NK-92 (cell line): ENCODE data around the gene PLCD1.
"Not testable (repeated sequence)": the region's sequence is repeated elsewhere in the genome, so short reads cannot be mapped to it uniquely, and the experiment has no call there.

ENCODE experiments used
- DNase-seq: peaks from one replicate; lab custom pipeline; 2025; ENCODE audit not compliant: unreplicated experiment; lab: John Stamatoyannopoulos, UW

PLCD1 gene

GRCh38 chr3:38001456-38002081, 27.9 kb downstream of the PLCD1 start:
- DNase-seq: no peak

DNA sequence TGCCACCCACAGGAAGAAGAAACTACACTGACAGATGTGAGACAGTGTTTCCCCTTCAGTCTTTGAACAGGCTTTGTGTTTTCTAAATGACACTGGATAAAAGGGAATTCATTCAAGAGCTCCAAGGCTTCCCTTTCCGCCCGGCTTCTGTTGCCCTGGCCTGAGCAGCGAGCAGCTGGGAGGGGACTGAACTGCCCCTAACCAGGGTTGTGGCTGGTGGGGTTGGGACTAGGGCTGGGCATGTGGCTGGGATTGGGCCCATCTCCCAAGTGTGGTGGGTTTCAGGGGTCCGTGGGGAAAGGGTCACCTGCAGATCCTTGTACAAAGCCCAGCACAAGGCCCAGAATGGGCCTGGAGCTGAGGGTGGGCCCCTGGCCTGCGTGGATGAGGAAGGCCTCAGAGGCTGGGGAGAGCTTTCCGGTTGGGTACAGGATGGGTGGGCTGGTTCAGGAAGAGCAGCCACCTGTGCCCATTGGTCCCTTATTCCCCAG, 28.4 kb downstream of the PLCD1 start:
- no peak for DNase-seq

DNA sequence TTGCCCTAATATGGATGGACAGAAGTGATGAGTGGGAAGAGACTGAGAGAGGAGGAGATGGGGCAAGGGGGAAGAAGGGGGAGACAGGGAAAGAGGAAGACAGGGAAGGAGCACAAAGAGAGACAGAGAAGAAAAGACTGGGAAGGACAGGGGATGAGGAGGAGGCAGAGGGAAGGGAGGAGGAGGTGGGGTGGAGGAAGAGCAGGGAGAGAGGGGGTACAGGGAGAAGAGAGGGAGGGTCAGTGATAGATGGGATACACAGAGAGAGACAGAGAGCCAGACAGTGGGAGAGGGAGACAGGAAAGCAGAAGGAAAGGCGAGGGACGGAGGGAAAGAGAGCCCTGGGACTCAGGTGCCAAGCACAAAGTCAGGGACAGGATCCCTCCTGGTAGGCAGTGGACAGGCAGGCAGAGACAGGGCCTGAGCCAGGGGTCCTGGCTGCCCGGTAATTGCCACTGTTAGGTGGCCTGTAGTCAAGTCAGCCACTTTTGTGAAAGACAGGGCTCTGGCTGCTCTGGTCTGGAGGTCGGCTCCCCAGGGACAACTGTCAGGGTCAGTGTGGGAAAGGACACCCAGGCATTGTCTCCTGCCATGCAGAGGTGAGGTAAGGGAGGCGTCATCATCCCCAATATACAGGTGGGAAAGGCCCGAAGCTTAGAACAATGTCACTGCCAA, 29.1 kb downstream of the PLCD1 start:
- DNase-seq: no peak

DNA sequence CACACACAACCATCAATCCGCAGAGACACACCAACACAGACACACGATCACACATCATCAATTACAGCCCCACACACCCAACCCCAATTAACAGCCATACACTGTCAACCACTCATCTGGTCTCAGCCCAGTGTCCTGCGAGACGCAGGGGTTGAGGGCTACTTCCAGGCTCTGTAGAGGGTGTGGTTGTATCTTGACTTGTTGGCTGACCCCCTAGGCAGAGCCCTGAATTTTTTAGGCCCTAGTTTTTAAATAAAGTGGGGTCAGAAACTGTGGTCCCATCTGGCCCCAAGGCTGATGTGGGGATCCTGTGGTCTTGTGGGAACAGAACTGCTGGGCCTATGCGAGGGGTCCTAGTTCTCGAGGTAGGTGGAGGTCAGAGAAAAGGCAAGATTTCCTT, 29.6 kb downstream of the PLCD1 start:
- no peak for DNase-seq

DNA sequence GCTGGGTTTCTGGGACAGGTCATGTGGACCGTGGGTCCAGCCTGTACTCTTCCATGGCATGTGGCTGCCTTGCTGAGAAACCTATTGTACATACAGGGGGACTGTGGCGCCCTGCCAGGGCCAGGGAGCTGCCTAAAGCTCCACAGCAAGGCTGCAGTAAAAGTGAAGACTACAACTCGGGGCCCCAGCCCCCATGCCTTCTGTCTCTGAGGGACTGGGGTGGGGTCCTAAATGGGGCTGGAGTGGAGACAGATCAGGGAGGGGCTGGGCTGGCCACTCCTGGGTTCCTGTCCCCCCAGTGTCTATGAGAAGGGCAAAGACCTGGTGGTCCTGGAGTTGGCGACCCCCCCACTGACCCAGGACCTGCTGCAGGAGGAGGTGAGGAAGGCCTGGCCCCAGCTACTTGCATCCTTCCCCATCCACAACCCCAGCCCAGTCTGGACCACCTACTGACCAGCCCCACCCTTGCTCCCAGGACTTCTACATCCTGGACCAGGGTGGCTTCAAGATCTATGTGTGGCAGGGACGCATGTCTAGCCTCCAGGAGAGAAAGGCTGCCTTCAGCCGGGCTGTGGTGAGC, 31.6 kb downstream of the PLCD1 start:
- no peak for DNase-seq

DNA sequence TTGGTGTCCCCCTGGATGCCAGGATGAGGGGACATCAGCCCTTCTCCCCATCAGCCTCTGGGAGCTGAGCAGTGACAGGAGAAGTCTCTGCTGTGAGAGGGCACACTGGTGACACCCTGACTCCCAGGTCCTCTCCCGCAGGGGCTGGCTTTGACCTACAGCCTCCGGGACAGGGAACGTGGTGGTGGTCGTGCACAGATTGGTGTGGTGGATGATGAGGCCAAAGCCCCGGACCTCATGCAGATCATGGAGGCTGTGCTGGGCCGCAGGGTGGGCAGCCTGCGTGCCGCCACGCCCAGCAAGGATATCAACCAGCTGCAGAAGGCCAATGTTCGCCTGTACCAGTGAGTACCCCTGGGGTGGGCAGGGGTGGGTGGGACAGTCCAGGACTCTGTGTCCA, 32.1 kb downstream of the PLCD1 start:
- DNase-seq: no peak

GRCh38 chr3:37996785-37997301, 32.6 kb downstream of the PLCD1 start:
- no peak for DNase-seq

GRCh38 chr3:37995652-37996641, 33.5 kb downstream of the PLCD1 start:
- no peak for DNase-seq

GRCh38 chr3:37994639-37994972, 34.8 kb downstream of the PLCD1 start:
- no peak for DNase-seq

GRCh38 chr3:37993820-37994638, 35.4 kb downstream of the PLCD1 start:
- DNase-seq: no peak

DNA sequence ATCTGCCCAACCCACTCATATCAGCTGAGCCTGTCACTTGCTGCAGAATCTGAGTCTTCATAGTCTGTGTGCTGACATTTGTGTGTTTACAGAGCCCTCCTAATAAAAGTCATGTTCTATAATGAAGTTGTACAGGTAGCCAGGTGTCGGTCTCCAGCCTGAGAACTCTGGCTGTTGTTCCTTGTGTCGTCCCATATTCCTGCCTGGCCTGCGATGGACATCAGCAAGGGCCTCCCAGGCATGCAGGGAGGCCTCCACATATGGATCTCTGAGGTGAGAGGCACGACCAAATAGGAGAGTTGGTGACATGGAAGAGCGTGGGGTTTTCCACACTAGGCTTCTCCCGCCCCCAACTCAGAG, 36.0 kb downstream of the PLCD1 start:
- DNase-seq: no peak

- no peak for DNase-seq
Observed at GRCh38 chr3:37993067-37993455, 36.4 kb downstream of the PLCD1 start.

GRCh38 chr3:37992271-37993066, 37.0 kb downstream of the PLCD1 start:
- DNase-seq: no peak

- no peak for DNase-seq
Observed at GRCh38 chr3:37991823-37992222, 37.6 kb downstream of the PLCD1 start.

DNA sequence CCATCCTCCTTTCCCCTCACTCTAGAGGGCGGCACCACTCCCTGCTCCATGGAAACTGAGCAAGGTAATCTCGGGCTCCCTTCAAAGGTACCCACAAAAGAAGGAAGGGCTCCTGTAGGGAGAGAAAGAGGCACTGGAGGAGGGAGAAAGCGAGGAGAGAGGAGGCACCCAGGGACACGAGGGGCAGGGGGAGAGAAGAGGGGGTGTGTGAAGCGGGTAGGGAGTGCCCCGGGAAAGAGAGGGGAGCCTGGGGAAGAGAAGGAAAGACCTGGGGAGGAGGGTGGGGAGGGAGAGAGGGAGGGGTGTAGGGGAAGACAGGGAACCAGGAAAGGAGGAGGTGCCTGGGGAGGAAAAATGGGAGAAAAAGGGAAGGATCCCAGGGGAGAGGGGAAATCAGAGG, 38.3 kb downstream of the PLCD1 start:
- DNase-seq: no peak

- no peak for DNase-seq
Observed at GRCh38 chr3:37990527-37990926, 38.9 kb downstream of the PLCD1 start, which contains the start of gene VILL. TSS of gene VILL (plus strand) at chr3:37990786. CDS start at chr3:37993673, 2,887 bp downstream.

DNA sequence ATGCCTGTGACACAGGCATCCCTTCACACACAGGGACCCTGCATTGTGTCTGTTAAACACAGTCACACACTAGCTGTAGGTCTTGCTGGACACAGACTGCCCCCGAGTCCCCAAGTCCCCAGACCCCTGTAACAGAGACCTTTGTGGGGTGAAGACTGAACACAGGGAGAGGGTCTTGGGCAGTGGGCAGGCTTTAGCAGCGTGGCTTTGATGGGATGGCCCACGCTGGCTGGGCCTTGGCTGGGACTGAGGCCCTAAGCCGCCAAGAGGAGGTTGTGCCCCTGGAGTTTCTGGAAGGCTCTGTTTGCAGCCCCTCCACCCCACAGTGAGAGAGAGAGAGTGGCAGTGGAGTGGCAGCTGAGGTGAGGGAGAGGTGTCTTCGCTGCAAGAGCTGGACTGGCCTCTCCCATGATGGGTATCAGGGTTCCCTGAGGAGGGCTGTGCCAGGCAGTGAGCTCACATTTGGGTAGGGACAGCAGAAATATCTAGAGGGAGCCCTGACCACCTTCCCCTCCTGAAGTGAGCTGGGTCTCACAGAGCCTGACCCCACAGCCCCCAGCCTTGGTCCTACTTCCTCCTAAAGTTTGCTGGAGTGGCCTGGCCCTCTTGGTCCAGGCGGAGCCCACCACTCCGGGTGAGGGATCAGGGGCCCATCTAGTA, 39.5 kb downstream of the PLCD1 start:
- no peak for DNase-seq

DNA sequence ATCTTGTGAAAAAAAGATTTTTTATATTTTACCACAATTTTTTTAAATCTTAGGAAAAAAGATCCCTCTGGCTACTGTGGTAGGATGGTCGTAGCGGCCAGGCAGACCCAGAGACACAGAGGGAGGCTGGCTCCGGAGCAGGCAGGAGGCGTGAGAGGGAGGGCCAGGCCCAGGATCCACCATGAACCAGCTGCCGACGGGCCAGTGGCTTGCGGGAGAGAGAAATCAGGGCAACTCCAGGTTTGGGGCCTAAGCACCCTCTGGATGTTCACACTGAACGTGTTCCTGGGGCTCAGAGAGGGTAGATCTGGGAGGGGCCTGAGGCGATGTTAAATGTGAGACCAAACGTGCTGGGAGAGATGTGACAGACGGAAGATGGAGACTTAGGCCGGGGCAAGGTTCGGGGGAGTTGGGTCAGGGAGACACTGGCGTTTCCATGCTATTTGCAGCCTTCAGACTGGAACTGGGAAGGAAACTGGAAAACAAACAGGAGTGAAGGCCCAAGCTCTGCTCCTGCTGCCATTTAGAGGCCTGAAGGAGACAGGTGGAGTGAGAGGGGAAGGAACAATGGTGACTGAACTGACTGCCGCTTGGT, 40.4 kb downstream of the PLCD1 start:
- no peak for DNase-seq

DNA sequence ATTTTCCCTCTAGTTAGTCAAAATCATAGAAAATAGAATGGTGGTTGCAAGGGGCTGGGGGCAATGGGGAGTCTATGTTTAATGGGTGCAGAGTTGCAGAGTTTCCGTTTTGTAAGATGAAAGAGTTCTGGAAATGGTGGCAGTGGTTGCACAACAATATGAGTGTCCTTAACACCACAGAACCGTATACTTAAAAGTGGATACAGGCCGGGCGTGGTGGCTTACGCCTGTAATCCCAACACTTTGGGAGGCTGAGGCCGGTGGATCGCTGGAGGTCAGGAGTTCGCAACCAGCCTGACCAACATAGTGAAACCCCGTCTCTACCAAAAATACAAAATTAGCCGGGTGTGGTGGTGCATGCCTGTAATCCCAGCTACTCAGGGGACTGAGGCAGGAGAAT, 41.1 kb downstream of the PLCD1 start:
- DNase-seq: not testable (repeated sequence)
